GM12878 (cell line): ENCODE results near the gene ZDHHC11. TPM values are rescaled to one million over a fixed set of nuclear protein-coding genes. Genes with fewer than 3 reads are reported as not detected.
"Not testable (repeated sequence)": the region's sequence is repeated elsewhere in the genome, so short reads cannot be mapped to it uniquely, and the experiment has no call there.

ENCODE experiments used
- ATAC-seq: fragments of 200-7000 bp; cut with Tn5 transposase; 3 replicates; pipeline ENCODE4 v1.9.1; 2020; ENCODE audit warnings: mild to moderate bottlenecking, moderate library complexity
- BruUV-seq: library from RNA; stranded (reverse); fragments of 400-500 nt; replicated peaks from 2 replicates; lab custom pipeline; 2021; lab: Mats Ljungman, UMichigan
- CTCF ChIA-PET: fragments of 300-600 bp; sonication (Branson Sonifier 250); formaldehyde crosslinking; extraction: SDS; loops from one replicate; lab custom pipeline; 2021; ENCODE audit warnings: inconsistent platforms; lab: Yijun Ruan, JAX
- POLR2A ChIA-PET: fragments of 350-600 bp; formaldehyde crosslinking; extraction: SDS; loops from one replicate; lab custom pipeline; 2021; ENCODE audit warnings: inconsistent platforms; lab: Charles Lee
- RAD21 ChIA-PET: fragments of 300-600 bp; sonication (Branson Sonifier 250); formaldehyde crosslinking; loops from one replicate; lab custom pipeline; 2023; ENCODE audit warnings: antibody characterized with exemption; ENCODE audit not compliant: unreplicated experiment; lab: Charles Lee
- SMC1A ChIA-PET: fragments of 300-600 bp; sonication (Branson Sonifier 250); formaldehyde crosslinking; loops from one replicate; lab custom pipeline; 2023; ENCODE audit not compliant: unreplicated experiment, uncharacterized antibody; lab: Charles Lee
- DNase-seq: peaks from one replicate; pipeline ENCODE4 v3.0.0-alpha.2; 2011; ENCODE audit warnings: low read depth, low spot score
- FAIRE-seq: peaks from 3 replicates; lab custom pipeline; 2011; peaks lifted over from hg19 to GRCh38; lab: Jason Lieb, UNC
- H2AFZ ChIP-seq: 2 replicates; pipeline ENCODE4 v1.6.0; 2011; ENCODE audit warnings: low read depth, low read length, control low read depth; ENCODE audit not compliant: control insufficient read depth
- H3K27ac ChIP-seq: 2 replicates; pipeline ENCODE4 v1.5.1; 2011; ENCODE audit warnings: control low read depth; ENCODE audit not compliant: control insufficient read depth, insufficient read depth
- H3K27me3 ChIP-seq, 2 experiments: replicated peaks in 1 of 2; 2 replicates each; pipeline versions ENCODE4 v1.6.0 to v1.6.1; 2011; ENCODE audit warnings: low read length in 1 of 2; ENCODE audit not compliant: control insufficient read depth in 2 of 2, insufficient read depth in 2 of 2
- H3K36me3 ChIP-seq, 2 experiments: 2 replicates each; pipeline ENCODE4 v1.5.1; 2011; ENCODE audit warnings: low read length in 1 of 2; ENCODE audit not compliant: control insufficient read depth in 2 of 2, insufficient read depth in 2 of 2
- H3K4me1 ChIP-seq: 2 replicates; pipeline ENCODE4 v1.6.1; 2011; ENCODE audit warnings: mild to moderate bottlenecking, low read length, moderate library complexity, mixed read lengths; ENCODE audit not compliant: control insufficient read depth, insufficient read depth
- H3K4me2 ChIP-seq: 2 replicates; pipeline ENCODE4 v1.6.0; 2011; ENCODE audit warnings: control low read depth; ENCODE audit not compliant: control insufficient read depth, insufficient read depth
- H3K4me3 ChIP-seq: fragments of 200-600 bp; sonication (generic); 2 replicates; pipeline ENCODE4 v1.5.1; 2016
- H3K79me2 ChIP-seq: 2 replicates; pipeline ENCODE4 v1.6.0; 2011; ENCODE audit warnings: low read length; ENCODE audit not compliant: control insufficient read depth, insufficient read depth
- H3K9ac ChIP-seq: 2 replicates; pipeline ENCODE4 v1.8.0; 2011; ENCODE audit warnings: low read length, control low read depth, mixed read lengths; ENCODE audit not compliant: control insufficient read depth, insufficient read depth
- H3K9me3 ChIP-seq: replicated peaks from 3 replicates; pipeline ENCODE4 v1.5.1; 2011; ENCODE audit warnings: mild to moderate bottlenecking, low read length; ENCODE audit not compliant: control insufficient read depth, insufficient read depth
- H4K20me1 ChIP-seq: 2 replicates; pipeline ENCODE4 v1.6.0; 2011; ENCODE audit not compliant: control insufficient read depth, insufficient read depth
- CBX3 ChIP-seq: fragments of 200-600 bp; sonication (generic); IDR thresholded peaks from 2 replicates; pipeline ENCODE4 v1.6.1; 2016; ENCODE audit warnings: low read depth, borderline replicate concordance
- CREB1 ChIP-seq: IDR thresholded peaks from 2 replicates; pipeline ENCODE4 v1.6.1; 2012; ENCODE audit warnings: low read depth, mild to moderate bottlenecking, inconsistent platforms
- EZH2 ChIP-seq: IDR thresholded peaks from 2 replicates; pipeline ENCODE4 v1.6.1; 2012; ENCODE audit warnings: low read depth, mild to moderate bottlenecking, control low read depth, inconsistent platforms, low read length, borderline replicate concordance; ENCODE audit not compliant: control insufficient read depth
- GABPA ChIP-seq: IDR thresholded peaks from 2 replicates; pipeline ENCODE4 v1.6.1; 2014; ENCODE audit warnings: antibody characterized with exemption, low read depth, mild to moderate bottlenecking, inconsistent platforms
- HSF1 ChIP-seq: fragments of 150-350 bp; IDR thresholded peaks from 2 replicates; pipeline ENCODE4 v1.6.1; 2014; ENCODE audit warnings: mild to moderate bottlenecking, low read depth, low read length
- NR2C1 ChIP-seq: fragments of 450-650 bp; IDR thresholded peaks from 2 replicates; pipeline ENCODE4 v1.6.1; 2017; ENCODE audit warnings: antibody characterized with exemption, mild to moderate bottlenecking, moderate library complexity
- POLR2A ChIP-seq: IDR thresholded peaks from 2 replicates; pipeline ENCODE4 v1.6.1; 2011; ENCODE audit warnings: low read depth, mild to moderate bottlenecking, low read length
- USF1 ChIP-seq: IDR thresholded peaks from 2 replicates; pipeline ENCODE4 v1.6.1; 2011; ENCODE audit warnings: borderline replicate concordance, low read depth, mild to moderate bottlenecking, moderate library complexity, mixed read lengths, low read length; ENCODE audit not compliant: insufficient read depth; ENCODE audit errors: extremely low read length
- ZNF274 ChIP-seq: IDR thresholded peaks from one replicate; pipeline ENCODE4 v1.8.0; 2011; ENCODE audit not compliant: insufficient read length, insufficient read depth
- WGBS: methylation state at CpG from one replicate; pipeline ENCODE4 v1.1.6; 2016; ENCODE audit warnings: low lambda C conversion rate; ENCODE audit not compliant: insufficient replicate concordance, insufficient coverage; ENCODE audit errors: missing lambda C conversion rate; 5-methylcytosine and 5-hydroxymethylcytosine counted together
- in situ Hi-C: fragments of 300-500 bp; cut with MboI; formaldehyde crosslinking; loops from 9 replicates; pipeline ENCODE4 v1.14.3; 2018; ENCODE audit warnings: mixed read lengths
- intact Hi-C: fragments of 100-400 bp; cut with micrococcal nuclease; formaldehyde crosslinking; loops from one replicate; pipeline ENCODE4 v1.14.2; 2022; ENCODE audit not compliant: unreplicated experiment
- polyA plus RNA-seq, 11 experiments: library from polyadenylated mRNA; depleted of rRNA in 4 of 11; unstranded in 6 of 11; stranded (reverse) in 5 of 11; fragments of >200 nt; fragmentation: Nextera tagmentation in 4 of 11; fragmentation: Illumina TruSeq in 1 of 11; extraction: Ambion mirVana in 4 of 11; extraction: Trizol in 1 of 11; gene quantifications; 1 replicate in 1 of 11; 2 replicates in 10 of 11; pipeline versions ENCODE4 v1.2.1 to v1.2.3, GENCODE V29; 2011 to 2016; ENCODE audit warnings: inconsistent platforms in 2 of 11, missing spikeins in 2 of 11, low read depth in 1 of 11
- total RNA-seq, 4 experiments: library from RNA; depleted of rRNA in 3 of 4; stranded (reverse); fragments of >200 nt in 3 of 4; fragmentation: Illumina TruSeq in 1 of 4; extraction: Trizol in 1 of 4; gene quantifications; 2 replicates each; pipeline versions ENCODE4 v1.2.1 to v1.2.3, GENCODE V29; 2013 to 2021

Gene ZDHHC11
- total and polyA plus RNA-seq, 10 of the 15 experiments (the other 5 are each of a cell fraction or from before 2014, with no cell fraction given): 0.04 to 1.4 (median 0.30) TPM

- no peak for TF ChIP-seq HSF1
- no peak for TF ChIP-seq NR2C1
- TF ChIP-seq EZH2: no peak
Measured at GRCh38 chr5:854966-855743, 4.4 kb upstream of the ZDHHC11 start (continued).

GRCh38 chr5:854217-854616, 3.4 kb upstream of the ZDHHC11 start:
- ChIA-PET POLR2A (interaction anchor here (0.6 kb wide), 1 partner anchor 295 kb away, joined by 4 read pairs; no protein-coding TSS in a partner anchor), SMC1A (no interaction called here), RAD21 (no interaction called here), CTCF (no interaction called here)
- H3K4me3 ChIP-seq: no peak overlapping the region
- ATAC-seq (no peak), DNase-seq (no peak), FAIRE-seq (no peak)
- H2AFZ ChIP-seq: no peak overlapping the region
- no peak overlapping the region for H3K4me2 ChIP-seq
- no peaks in the 10 kb centered on the region for H3K27me3 ChIP-seq
- BruUV-seq: no TSS peak
- no peak overlapping the region for H3K9ac ChIP-seq
- no peaks in the 10 kb centered on the region for H3K9me3 ChIP-seq
- no peaks in the 10 kb centered on the region for H3K36me3 ChIP-seq
- H3K79me2 ChIP-seq: no peaks in the 10 kb centered on the region
- TF ChIP-seq GABPA (no peak), CBX3 (no peak), USF1 (no peak), POLR2A (no peak), ZNF274 (no peak), CREB1 (no peak)
- H4K20me1 ChIP-seq: no peaks in the 10 kb centered on the region
- H3K4me1 ChIP-seq: no peaks in the 10 kb centered on the region
- H3K27ac ChIP-seq: no peak overlapping the region
- intact Hi-C loops: no loop called here
- in situ Hi-C loops: loop anchor here (5.0 kb wide), 1 partner anchor 102 kb away; no protein-coding TSS in a partner anchor
- 76% methylated on average over 13 of the region's 13 CpGs for WGBS

- ATAC-seq, H2AFZ ChIP-seq, H3K9ac ChIP-seq, H3K27me3 ChIP-seq, intact Hi-C loops, H3K36me3 ChIP-seq, FAIRE-seq, H3K4me1 ChIP-seq, RAD21 ChIA-PET, DNase-seq, CTCF ChIA-PET, BruUV-seq, H3K9me3 ChIP-seq, H3K27ac ChIP-seq, SMC1A ChIA-PET, H4K20me1 ChIP-seq, H3K4me3 ChIP-seq, H3K79me2 ChIP-seq, H3K4me2 ChIP-seq: not testable (repeated sequence)
- in situ Hi-C loops: loop anchor here (5.0 kb wide), 1 partner anchor 101 kb away; no protein-coding TSS in a partner anchor
- 81% methylated on average over 12 of the region's 18 CpGs for WGBS
- POLR2A ChIA-PET: interaction anchor here (0.6 kb wide), 1 partner anchor 294 kb away, joined by 4 read pairs; no protein-coding TSS in a partner anchor
Measured at GRCh38 chr5:853416-854090, 2.8 kb upstream of the ZDHHC11 start.
